Neural cell (in vitro differentiated cells): ENCODE results near the gene IFT80.

Experiments
- CTCF ChIP-seq: fragments of 450-650 bp; IDR thresholded peaks from 2 replicates; pipeline ENCODE4 v1.5.1; 2014; ENCODE audit warnings: antibody characterized with exemption, mild to moderate bottlenecking, moderate library complexity; ENCODE audit not compliant: poor library complexity, severe bottlenecking
- EZH2 ChIP-seq: fragments of 200-600, 300-800 bp; shearing (Covaris generic), sonication (generic); IDR thresholded peaks from 2 replicates; pipeline ENCODE4 v1.6.1; 2014; ENCODE audit warnings: antibody characterized with exemption, low read length, borderline replicate concordance, mild to moderate bottlenecking; ENCODE audit not compliant: insufficient read depth, poor library complexity, severe bottlenecking
- POLR2AphosphoS5 ChIP-seq: IDR thresholded peaks from 2 replicates; pipeline ENCODE4 v1.6.1; 2012
- RAD21 ChIP-seq: fragments of 450-650 bp; conservative IDR thresholded peaks from 2 replicates; pipeline ENCODE4 v1.6.1; 2014; ENCODE audit warnings: antibody characterized with exemption, mild to moderate bottlenecking, moderate library complexity
- REST ChIP-seq: IDR thresholded peaks from 2 replicates; pipeline ENCODE4 v1.6.1; 2012; ENCODE audit warnings: borderline replicate concordance
- SMC3 ChIP-seq: fragments of 450-650 bp; conservative IDR thresholded peaks from 2 replicates; pipeline ENCODE4 v1.6.1; 2014; ENCODE audit warnings: antibody characterized with exemption, mild to moderate bottlenecking, moderate library complexity; ENCODE audit not compliant: poor library complexity
- TAF1 ChIP-seq: IDR thresholded peaks from 2 replicates; pipeline ENCODE4 v1.6.1; 2012; ENCODE audit warnings: low read depth

- TF ChIP-seq CTCF: no peak
- TF ChIP-seq REST: no peak
- no peak for TF ChIP-seq POLR2AphosphoS5
- TF ChIP-seq RAD21: no peak
- no peak for TF ChIP-seq TAF1
- no peak for TF ChIP-seq EZH2
- no peak for TF ChIP-seq SMC3
Observed at GRCh38 chr3:160370987-160371857, 27.8 kb downstream of the IFT80 start.
